ENCODE data around the gene BTG2.
A peak's percentile ranks its signal among the peaks of the same experiment; 100 is the strongest.
"Not testable (repeated sequence)": the region's sequence is repeated elsewhere in the genome, so short reads cannot be mapped to it uniquely, and the experiment has no call there.

BTG2 gene

GRCh38 chr1:203266140-203266539 lies 39.2 kb upstream of the BTG2 start:
- not testable (repeated sequence) for H2BK5ac ChIP-seq (ENCODE audit: low read length); H3K18ac ChIP-seq (ENCODE audit: low read length); H2BK120ac ChIP-seq (ENCODE audit: low read depth, low read length); H4K8ac ChIP-seq (ENCODE audit: low read depth, low read length); H3K36me3 ChIP-seq (ENCODE audit: control insufficient read depth, insufficient read depth, low read length); H4K5ac ChIP-seq (ENCODE audit: low read length); H3K56ac ChIP-seq (ENCODE audit: low read length); H3K4ac ChIP-seq (ENCODE audit: low read depth, low read length); H3K9ac ChIP-seq (ENCODE audit: low read length); H3K4me3 ChIP-seq (ENCODE audit: low read length); H3K27me3 ChIP-seq (ENCODE audit: insufficient read depth, low read length, poor library complexity); H2BK15ac ChIP-seq (replicated peaks; ENCODE audit: low read depth); H2AK5ac ChIP-seq (ENCODE audit: low read length); H3K4me1 ChIP-seq (ENCODE audit: control insufficient read depth, low read depth, low read length); H3K4me2 ChIP-seq (ENCODE audit: low read length); DNase-seq; H3K79me2 ChIP-seq (ENCODE audit: control insufficient read depth, insufficient read depth, low read length); H3K79me1 ChIP-seq (ENCODE audit: low read length); H3K27ac ChIP-seq (ENCODE audit: low read depth, low read length); H3K23ac ChIP-seq (ENCODE audit: low read length)
- no CpG with 5 or more reads among the region's 5 CpGs for WGBS (ENCODE audit: extremely low coverage, insufficient coverage, low lambda C conversion rate)

- no peak overlapping the region for H2BK5ac ChIP-seq (ENCODE audit: low read length)
- no peak overlapping the region for H3K27ac ChIP-seq (ENCODE audit: low read depth, low read length)
- no peak overlapping the region for H3K4ac ChIP-seq (ENCODE audit: low read depth, low read length)
- no peak overlapping the region for H4K5ac ChIP-seq (ENCODE audit: low read length)
- no peak overlapping the region for H2BK15ac ChIP-seq (replicated peaks; ENCODE audit: low read depth)
- H3K4me2 ChIP-seq (ENCODE audit: low read length): peak overlapping the region; percentile 89
- no peaks in the 10 kb centered on the region for H3K36me3 ChIP-seq (ENCODE audit: control insufficient read depth, insufficient read depth, low read length)
- no peaks in the 10 kb centered on the region for H3K4me1 ChIP-seq (ENCODE audit: control insufficient read depth, low read depth, low read length)
- no peak overlapping the region for H4K8ac ChIP-seq (ENCODE audit: low read depth, low read length)
- H3K56ac ChIP-seq (ENCODE audit: low read length): peak overlapping the region; percentile 89
- H3K4me3 ChIP-seq (ENCODE audit: low read length): peak overlapping the region; percentile 50
- H2BK120ac ChIP-seq (ENCODE audit: low read depth, low read length): no peak overlapping the region
- H3K23ac ChIP-seq (ENCODE audit: low read length): no peak overlapping the region
- H3K79me2 ChIP-seq (ENCODE audit: control insufficient read depth, insufficient read depth, low read length): no peaks in the 10 kb centered on the region
- peak overlapping the region; percentile 74 for H3K9ac ChIP-seq (ENCODE audit: low read length)
- H2AK5ac ChIP-seq (ENCODE audit: low read length): no peak overlapping the region
- no CpG with 5 or more reads among the region's 20 CpGs for WGBS (ENCODE audit: extremely low coverage, insufficient coverage, low lambda C conversion rate)
- DNase-seq: peak; percentile 94
- no peaks in the 10 kb centered on the region for H3K79me1 ChIP-seq (ENCODE audit: low read length)
- peak overlapping the region; percentile 92 for H3K18ac ChIP-seq (ENCODE audit: low read length)
- H3K27me3 ChIP-seq (ENCODE audit: insufficient read depth, low read length, poor library complexity): no peaks in the 10 kb centered on the region
These were observed 37.9 kb upstream of the BTG2 start for GRCh38 chr1:203267347-203267846.

GRCh38 chr1:203267912-203268311 lies 37.4 kb upstream of the BTG2 start:
- H2AK5ac ChIP-seq (ENCODE audit: low read length): no peak overlapping the region
- H3K4ac ChIP-seq (ENCODE audit: low read depth, low read length): no peak overlapping the region
- H2BK15ac ChIP-seq (replicated peaks; ENCODE audit: low read depth): no peak overlapping the region
- peak overlapping the region; percentile 89 for H3K4me2 ChIP-seq (ENCODE audit: low read length)
- no peaks in the 10 kb centered on the region for H3K79me2 ChIP-seq (ENCODE audit: control insufficient read depth, insufficient read depth, low read length)
- H3K56ac ChIP-seq (ENCODE audit: low read length): peak overlapping the region; percentile 89
- H3K4me3 ChIP-seq (ENCODE audit: low read length): no peak overlapping the region
- H3K9ac ChIP-seq (ENCODE audit: low read length): peak overlapping the region; percentile 74
- no peak overlapping the region for H3K23ac ChIP-seq (ENCODE audit: low read length)
- H3K79me1 ChIP-seq (ENCODE audit: low read length): no peaks in the 10 kb centered on the region
- no peak overlapping the region for H2BK5ac ChIP-seq (ENCODE audit: low read length)
- H4K8ac ChIP-seq (ENCODE audit: low read depth, low read length): no peak overlapping the region
- H3K18ac ChIP-seq (ENCODE audit: low read length): no peak overlapping the region
- H3K27me3 ChIP-seq (ENCODE audit: insufficient read depth, low read length, poor library complexity): no peaks in the 10 kb centered on the region
- DNase-seq: no peak
- H4K5ac ChIP-seq (ENCODE audit: low read length): no peak overlapping the region
- no peaks in the 10 kb centered on the region for H3K4me1 ChIP-seq (ENCODE audit: control insufficient read depth, low read depth, low read length)
- no peak overlapping the region for H2BK120ac ChIP-seq (ENCODE audit: low read depth, low read length)
- WGBS (ENCODE audit: extremely low coverage, insufficient coverage, low lambda C conversion rate): no CpG with 5 or more reads among the region's 15 CpGs
- no peak overlapping the region for H3K27ac ChIP-seq (ENCODE audit: low read depth, low read length)
- no peaks in the 10 kb centered on the region for H3K36me3 ChIP-seq (ENCODE audit: control insufficient read depth, insufficient read depth, low read length)

GRCh38 chr1:203268901-203269653 lies 36.2 kb upstream of the BTG2 start:
- Histone ChIP-seq H3K79me1 (ENCODE audit: low read length) (no peaks in the 10 kb centered on the region), H3K4me3 (ENCODE audit: low read length) (no peak overlapping the region), H2BK15ac (replicated peaks; ENCODE audit: low read depth) (no peak overlapping the region), H2BK5ac (ENCODE audit: low read length) (no peak overlapping the region), H3K4ac (ENCODE audit: low read depth, low read length) (no peak overlapping the region), H2AK5ac (ENCODE audit: low read length) (peak overlapping the region; percentile 66), H3K23ac (ENCODE audit: low read length) (no peak overlapping the region), H3K79me2 (ENCODE audit: control insufficient read depth, insufficient read depth, low read length) (no peaks in the 10 kb centered on the region), H3K18ac (ENCODE audit: low read length) (no peak overlapping the region), H3K56ac (ENCODE audit: low read length) (peak overlapping the region; percentile 2), H4K8ac (ENCODE audit: low read depth, low read length) (no peak overlapping the region), H3K27ac (ENCODE audit: low read depth, low read length) (no peak overlapping the region), H3K4me2 (ENCODE audit: low read length) (no peak overlapping the region), H3K9ac (ENCODE audit: low read length) (no peak overlapping the region), H3K4me1 (ENCODE audit: control insufficient read depth, low read depth, low read length) (no peaks in the 10 kb centered on the region), H4K5ac (ENCODE audit: low read length) (no peak overlapping the region), H2BK120ac (ENCODE audit: low read depth, low read length) (no peak overlapping the region), H3K27me3 (ENCODE audit: insufficient read depth, low read length, poor library complexity) (no peaks in the 10 kb centered on the region), H3K36me3 (ENCODE audit: control insufficient read depth, insufficient read depth, low read length) (no peaks in the 10 kb centered on the region)
- DNase-seq: peak; percentile 87
- no CpG with 5 or more reads among the region's 5 CpGs for WGBS (ENCODE audit: extremely low coverage, insufficient coverage, low lambda C conversion rate)

- DNase-seq: no peak
- no peak overlapping the region for H2BK120ac ChIP-seq (ENCODE audit: low read depth, low read length)
- no peaks in the 10 kb centered on the region for H3K79me1 ChIP-seq (ENCODE audit: low read length)
- no peak overlapping the region for H3K18ac ChIP-seq (ENCODE audit: low read length)
- H4K5ac ChIP-seq (ENCODE audit: low read length): no peak overlapping the region
- H2BK5ac ChIP-seq (ENCODE audit: low read length): no peak overlapping the region
- H4K8ac ChIP-seq (ENCODE audit: low read depth, low read length): no peak overlapping the region
- no peak overlapping the region for H2AK5ac ChIP-seq (ENCODE audit: low read length)
- H3K27me3 ChIP-seq (ENCODE audit: insufficient read depth, low read length, poor library complexity): no peaks in the 10 kb centered on the region
- no peaks in the 10 kb centered on the region for H3K79me2 ChIP-seq (ENCODE audit: control insufficient read depth, insufficient read depth, low read length)
- no peak overlapping the region for H3K27ac ChIP-seq (ENCODE audit: low read depth, low read length)
- no peak overlapping the region for H3K56ac ChIP-seq (ENCODE audit: low read length)
- no peak overlapping the region for H3K9ac ChIP-seq (ENCODE audit: low read length)
- H3K36me3 ChIP-seq (ENCODE audit: control insufficient read depth, insufficient read depth, low read length): no peaks in the 10 kb centered on the region
- no peak overlapping the region for H3K4me3 ChIP-seq (ENCODE audit: low read length)
- no peak overlapping the region for H2BK15ac ChIP-seq (replicated peaks; ENCODE audit: low read depth)
- no peak overlapping the region for H3K4ac ChIP-seq (ENCODE audit: low read depth, low read length)
- no peaks in the 10 kb centered on the region for H3K4me1 ChIP-seq (ENCODE audit: control insufficient read depth, low read depth, low read length)
- H3K4me2 ChIP-seq (ENCODE audit: low read length): no peak overlapping the region
- WGBS (ENCODE audit: extremely low coverage, insufficient coverage, low lambda C conversion rate): no CpG with 5 or more reads among the region's 5 CpGs
- no peak overlapping the region for H3K23ac ChIP-seq (ENCODE audit: low read length)
These were observed 35.7 kb upstream of the BTG2 start for GRCh38 chr1:203269654-203270020.

GRCh38 chr1:203270448-203270847 lies 34.9 kb upstream of the BTG2 start:
- Histone ChIP-seq H3K4ac (ENCODE audit: low read depth, low read length) (no peak overlapping the region), H2AK5ac (ENCODE audit: low read length) (no peak overlapping the region), H3K9ac (ENCODE audit: low read length) (no peak overlapping the region), H4K8ac (ENCODE audit: low read depth, low read length) (no peak overlapping the region), H3K27ac (ENCODE audit: low read depth, low read length) (no peak overlapping the region), H3K4me3 (ENCODE audit: low read length) (no peak overlapping the region), H3K23ac (ENCODE audit: low read length) (no peak overlapping the region), H2BK120ac (ENCODE audit: low read depth, low read length) (no peak overlapping the region), H3K79me1 (ENCODE audit: low read length) (no peaks in the 10 kb centered on the region), H3K27me3 (ENCODE audit: insufficient read depth, low read length, poor library complexity) (no peaks in the 10 kb centered on the region), H3K18ac (ENCODE audit: low read length) (no peak overlapping the region), H3K36me3 (ENCODE audit: control insufficient read depth, insufficient read depth, low read length) (no peaks in the 10 kb centered on the region), H2BK15ac (replicated peaks; ENCODE audit: low read depth) (no peak overlapping the region), H3K79me2 (ENCODE audit: control insufficient read depth, insufficient read depth, low read length) (no peaks in the 10 kb centered on the region), H3K4me1 (ENCODE audit: control insufficient read depth, low read depth, low read length) (no peaks in the 10 kb centered on the region), H3K4me2 (ENCODE audit: low read length) (no peak overlapping the region), H2BK5ac (ENCODE audit: low read length) (no peak overlapping the region), H4K5ac (ENCODE audit: low read length) (no peak overlapping the region), H3K56ac (ENCODE audit: low read length) (no peak overlapping the region)
- WGBS (ENCODE audit: extremely low coverage, insufficient coverage, low lambda C conversion rate): no CpG with 5 or more reads among the region's 4 CpGs
- DNase-seq: peak; percentile 27

Data from mesendoderm (in vitro differentiated cells).